HCT116 (cell line): ENCODE results near the gene MSRB3. TPM values are rescaled to one million over a fixed set of nuclear protein-coding genes. Genes with fewer than 3 reads are reported as not detected.

ENCODE experiments used
- ATAC-seq: fragments of 200-7000 bp; cut with Tn5 transposase; 2 replicates; pipeline ENCODE4 v1.9.1; 2020; ENCODE audit warnings: mild to moderate bottlenecking, moderate library complexity
- BruUV-seq: library from RNA; stranded (reverse); fragments of 400-500 nt; replicated peaks from 2 replicates; lab custom pipeline; 2021; lab: Mats Ljungman, UMichigan
- CTCF ChIA-PET: fragments of 300-600 bp; sonication (Branson Sonifier 250); formaldehyde crosslinking; loops from one replicate; lab custom pipeline; 2021; ENCODE audit warnings: antibody characterized with exemption; lab: Charles Lee
- POLR2A ChIA-PET: fragments of 300-600, 350-600 bp; sonication (Branson Sonifier 250); formaldehyde crosslinking; loops from one replicate; lab custom pipeline; 2021; ENCODE audit warnings: antibody characterized with exemption; lab: Charles Lee
- RAD21 ChIA-PET, 2 experiments: fragments of 300-600 bp; sonication (Branson Sonifier 250); formaldehyde crosslinking; loops; one replicate each; lab custom pipeline; 2023; ENCODE audit warnings: low total read pairs in 2 of 2; ENCODE audit not compliant: uncharacterized antibody in 2 of 2, unreplicated experiment in 2 of 2, low non-redundant PET in 1 of 2; lab: Charles Lee
- DNase-seq: peaks from one replicate; pipeline ENCODE4 v3.0.0-alpha.2; 2010; ENCODE audit warnings: low read depth, low spot score
- H2AFZ ChIP-seq: fragments of 200-600 bp; shearing (Covaris generic), sonication (generic); 2 replicates; pipeline ENCODE4 v1.6.1; 2017; ENCODE audit warnings: low read depth, mixed run types, mixed read lengths, antibody characterized with exemption, low read length; ENCODE audit not compliant: poor library complexity, severe bottlenecking
- H3K27ac ChIP-seq: 2 replicates; pipeline ENCODE4 v1.5.1; 2012; ENCODE audit warnings: low read depth, low read length
- H3K27me3 ChIP-seq: fragments of 200-600 bp; sonication (generic); 2 replicates; pipeline ENCODE4 v1.6.1; 2016; ENCODE audit warnings: mixed run types, low read length, mixed read lengths; ENCODE audit not compliant: insufficient read depth
- H3K36me3 ChIP-seq, 2 experiments: fragments of 200-500 bp in 1 of 2; fragments of 200-600 bp in 1 of 2; sonication (Bioruptor generic) in 1 of 2; sonication (generic) in 1 of 2; 2 replicates each; pipeline versions ENCODE4 v1.5.1 to v1.6.1; 2014 to 2016; ENCODE audit warnings: low read length in 2 of 2, inconsistent platforms in 1 of 2, mixed read lengths in 1 of 2, mixed run types in 1 of 2; ENCODE audit not compliant: insufficient read depth in 2 of 2, control insufficient read depth in 1 of 2
- H3K4me1 ChIP-seq, 2 experiments: fragments of 200-600 bp in 1 of 2; sonication (generic) in 1 of 2; 2 replicates each; pipeline versions ENCODE4 v1.5.1 to v1.6.1; 2012 to 2017; ENCODE audit warnings: low read length in 2 of 2, inconsistent platforms in 1 of 2, mild to moderate bottlenecking in 1 of 2, mixed read lengths in 1 of 2, mixed run types in 1 of 2, moderate library complexity in 1 of 2; ENCODE audit not compliant: insufficient read depth in 2 of 2, control insufficient read depth in 1 of 2
- H3K4me2 ChIP-seq: fragments of 200-600 bp; sonication (generic); 2 replicates; pipeline ENCODE4 v1.6.1; 2017; ENCODE audit warnings: mixed run types, low read length, mixed read lengths
- H3K4me3 ChIP-seq, 2 experiments: fragments of 200-600 bp in 1 of 2; sonication (generic) in 1 of 2; replicated peaks in 1 of 2; 2 replicates each; pipeline ENCODE4 v1.5.1; 2011 to 2016; ENCODE audit warnings: low read length in 2 of 2, control low read depth in 1 of 2, low read depth in 1 of 2, mild to moderate bottlenecking in 1 of 2, mixed read lengths in 1 of 2, mixed run types in 1 of 2
- H3K79me2 ChIP-seq: fragments of 200-600 bp; sonication (generic); 2 replicates; pipeline ENCODE4 v1.6.1; 2017; ENCODE audit warnings: mild to moderate bottlenecking, mixed run types, low read length, moderate library complexity, mixed read lengths; ENCODE audit not compliant: insufficient read depth
- H3K9ac ChIP-seq: fragments of 200-600 bp; sonication (generic); 2 replicates; pipeline ENCODE4 v1.6.1; 2016; ENCODE audit warnings: low read length, mixed read lengths
- H3K9me2 ChIP-seq: fragments of 200-600 bp; sonication (generic), shearing (Covaris generic); 2 replicates; pipeline ENCODE4 v1.6.1; 2017; ENCODE audit warnings: mixed run types, mild to moderate bottlenecking, moderate library complexity; ENCODE audit not compliant: insufficient read depth
- H3K9me3 ChIP-seq, 2 experiments: fragments of 200-500 bp in 1 of 2; fragments of 200-600 bp in 1 of 2; sonication (Bioruptor generic) in 1 of 2; sonication (generic) in 1 of 2; 2 replicates each; pipeline ENCODE4 v1.6.1; 2014 to 2017; ENCODE audit warnings: low read length in 2 of 2, mixed read lengths in 2 of 2, inconsistent platforms in 1 of 2, low read depth in 1 of 2, mild to moderate bottlenecking in 1 of 2, mixed run types in 1 of 2, moderate library complexity in 1 of 2; ENCODE audit not compliant: control insufficient read depth in 1 of 2, insufficient read depth in 1 of 2
- H4K20me1 ChIP-seq: fragments of 200-600 bp; sonication (generic), shearing (Covaris generic); 2 replicates; pipeline ENCODE4 v1.6.1; 2017; ENCODE audit warnings: mixed run types, mild to moderate bottlenecking, moderate library complexity; ENCODE audit not compliant: insufficient read depth
- CBX3 ChIP-seq: IDR thresholded peaks from 2 replicates; pipeline ENCODE4 v1.6.1; 2012; ENCODE audit warnings: low read depth
- CEBPB ChIP-seq: IDR thresholded peaks from 2 replicates; pipeline ENCODE4 v1.6.1; 2012; ENCODE audit warnings: low read depth
- EGR1 ChIP-seq: IDR thresholded peaks from 2 replicates; pipeline ENCODE4 v1.6.1; 2012; ENCODE audit warnings: low read depth
- EZH2phosphoT487 ChIP-seq: fragments of 200-600 bp; IDR thresholded peaks from 2 replicates; pipeline ENCODE4 v1.6.1; 2018; ENCODE audit warnings: antibody characterized with exemption, borderline replicate concordance
- POLR2A ChIP-seq: IDR thresholded peaks from 2 replicates; pipeline ENCODE4 v1.7.0; 2011; ENCODE audit warnings: borderline replicate concordance; ENCODE audit not compliant: insufficient read depth, insufficient read length; ENCODE audit errors: extremely low read depth
- RAD21 ChIP-seq: IDR thresholded peaks from 2 replicates; pipeline ENCODE4 v1.6.1; 2012; ENCODE audit warnings: low read depth, mild to moderate bottlenecking
- SP1 ChIP-seq: IDR thresholded peaks from 2 replicates; pipeline ENCODE4 v1.6.1; 2012; ENCODE audit warnings: low read depth
- TCF7L2 ChIP-seq: IDR thresholded peaks from 2 replicates; pipeline ENCODE4 v1.7.0; 2011; ENCODE audit warnings: borderline replicate concordance, inconsistent platforms; ENCODE audit not compliant: insufficient read depth, insufficient read length; ENCODE audit errors: extremely low read depth
- YY1 ChIP-seq: IDR thresholded peaks from 2 replicates; pipeline ENCODE4 v1.6.1; 2011; ENCODE audit warnings: low read length, low read depth, moderate library complexity, mild to moderate bottlenecking; ENCODE audit not compliant: insufficient replicate concordance; ENCODE audit errors: extremely low read depth
- ZNF274 ChIP-seq: fragments of 200-500 bp; sonication (Bioruptor generic); IDR thresholded peaks from 2 replicates; pipeline ENCODE4 v1.6.1; 2014; ENCODE audit warnings: mild to moderate bottlenecking, low read depth, low read length, inconsistent platforms
- intact Hi-C: fragments of 100-400 bp; cut with micrococcal nuclease; formaldehyde crosslinking; loops from 2 replicates; pipeline ENCODE4 v1.10.0; 2022
- total RNA-seq: library from RNA; stranded (reverse); gene quantifications from one replicate; pipeline ENCODE4 v1.2.1, GENCODE V29; 2021; ENCODE audit not compliant: unreplicated experiment
- TF ChIP-seq, protein P1 (sequence below): IDR thresholded peaks from 2 replicates; pipeline ENCODE4 v1.6.1; 2012
- TF ChIP-seq, protein P2 (sequence below): IDR thresholded peaks from 2 replicates; pipeline ENCODE4 v1.6.1; 2011; ENCODE audit warnings: mild to moderate bottlenecking, low read length, moderate library complexity; ENCODE audit not compliant: insufficient replicate concordance; ENCODE audit errors: extremely low read depth
- TF ChIP-seq, protein P3 (sequence below): IDR thresholded peaks from 2 replicates; pipeline ENCODE4 v1.6.1; 2012

The MSRB3 gene
- total RNA-seq, 1 experiment from 2014 or later: 8.2 TPM

DNA sequence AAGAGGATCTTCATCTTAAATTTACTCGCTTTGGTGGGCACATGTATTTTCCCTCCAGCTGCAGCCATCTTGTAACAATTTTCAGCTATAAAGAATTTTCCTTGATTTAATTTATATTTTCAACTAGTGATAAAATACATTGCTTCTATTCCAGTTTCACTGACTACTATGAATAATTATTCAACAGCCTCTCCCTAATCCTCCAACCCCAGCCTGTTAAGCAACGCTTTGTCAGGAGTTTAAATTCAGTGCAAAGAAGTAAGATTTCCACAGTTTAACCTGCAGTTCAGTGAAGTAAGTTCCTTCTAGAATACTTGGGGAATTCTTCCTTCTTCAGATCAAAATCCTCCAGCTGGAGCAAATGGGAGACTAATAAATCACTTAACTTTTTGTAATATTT, 180.2 kb downstream of the MSRB3 start:
- RAD21 ChIA-PET: no interaction called here
- intact Hi-C loops: no loop called here
- TF ChIP-seq ZNF274 (no peak), RAD21 (no peak), POLR2A (no peak), CEBPB (no peak), EZH2phosphoT487 (no peak), EGR1 (no peak), YY1 (no peak), SP1 (no peak), TCF7L2 (no peak), CBX3 (no peak)
- TF ChIP-seq, protein P1, sequence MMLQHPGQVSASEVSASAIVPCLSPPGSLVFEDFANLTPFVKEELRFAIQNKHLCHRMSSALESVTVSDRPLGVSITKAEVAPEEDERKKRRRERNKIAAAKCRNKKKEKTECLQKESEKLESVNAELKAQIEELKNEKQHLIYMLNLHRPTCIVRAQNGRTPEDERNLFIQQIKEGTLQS: no peak
- TF ChIP-seq, protein P2, sequence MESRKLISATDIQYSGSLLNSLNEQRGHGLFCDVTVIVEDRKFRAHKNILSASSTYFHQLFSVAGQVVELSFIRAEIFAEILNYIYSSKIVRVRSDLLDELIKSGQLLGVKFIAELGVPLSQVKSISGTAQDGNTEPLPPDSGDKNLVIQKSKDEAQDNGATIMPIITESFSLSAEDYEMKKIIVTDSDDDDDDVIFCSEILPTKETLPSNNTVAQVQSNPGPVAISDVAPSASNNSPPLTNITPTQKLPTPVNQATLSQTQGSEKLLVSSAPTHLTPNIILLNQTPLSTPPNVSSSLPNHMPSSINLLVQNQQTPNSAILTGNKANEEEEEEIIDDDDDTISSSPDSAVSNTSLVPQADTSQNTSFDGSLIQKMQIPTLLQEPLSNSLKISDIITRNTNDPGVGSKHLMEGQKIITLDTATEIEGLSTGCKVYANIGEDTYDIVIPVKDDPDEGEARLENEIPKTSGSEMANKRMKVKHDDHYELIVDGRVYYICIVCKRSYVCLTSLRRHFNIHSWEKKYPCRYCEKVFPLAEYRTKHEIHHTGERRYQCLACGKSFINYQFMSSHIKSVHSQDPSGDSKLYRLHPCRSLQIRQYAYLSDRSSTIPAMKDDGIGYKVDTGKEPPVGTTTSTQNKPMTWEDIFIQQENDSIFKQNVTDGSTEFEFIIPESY: no peak
- TF ChIP-seq, protein P3, sequence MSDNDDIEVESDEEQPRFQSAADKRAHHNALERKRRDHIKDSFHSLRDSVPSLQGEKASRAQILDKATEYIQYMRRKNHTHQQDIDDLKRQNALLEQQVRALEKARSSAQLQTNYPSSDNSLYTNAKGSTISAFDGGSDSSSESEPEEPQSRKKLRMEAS: no peak
- TF ChIP-seq, all 23 proteins: peak for 0

More for the DNA sequence above, 180.2 kb downstream of the MSRB3 start:
- Histone ChIP-seq H3K27me3 (no peaks in the 10 kb centered on the region), H3K36me3 (no peaks in the 10 kb centered on the region), H3K9me3 (no peaks in the 10 kb centered on the region), H2AFZ (no peak overlapping the region), H3K4me2 (no peak overlapping the region), H3K27ac (no peak overlapping the region), H4K20me1 (no peaks in the 10 kb centered on the region), H3K4me1 (peaks cover 46 to 56% of the 10 kb centered on the region in 2 experiments), H3K9me2 (no peaks in the 10 kb centered on the region), H3K9ac (no peak overlapping the region), H3K4me3 (no peak overlapping the region), H3K79me2 (no peaks in the 10 kb centered on the region)
- DNase-seq (no peak), ATAC-seq (no peak)
- no TSS peak for BruUV-seq
- ChIA-PET CTCF (no interaction called here), POLR2A (no interaction called here)
